Left colon (tissue), 2 donors: Measurements from ENCODE around the gene MAGI1. TPM values are rescaled to one million over a fixed set of nuclear protein-coding genes. Genes with fewer than 3 reads are reported as not detected.
"Not testable (repeated sequence)": the region's sequence is repeated elsewhere in the genome, so short reads cannot be mapped to it uniquely, and the experiment has no call there.

Experiments
- ATAC-seq: fragments of 200-7000 bp; cut with Tn5 transposase; one replicate; pipeline ENCODE4 v1.9.1; 2020; ENCODE audit warnings: mild to moderate bottlenecking, moderate library complexity
- DNase-seq, 2 donors: peaks; one replicate each; pipeline ENCODE4 v3.0.0-alpha.2; 2020
- intact Hi-C, 2 donors: fragments of 100-400 bp; cut with DNase I in 1 of 2; cut with micrococcal nuclease in 1 of 2; formaldehyde crosslinking; loops; one replicate each; pipeline versions ENCODE4 v1.11.2 to v1.14.0; 2022; cut with DNase I, micrococcal nuclease
- total RNA-seq, 2 donors: library from RNA; stranded (reverse); fragmentation: NEBNext Ultra II Directional; extraction: Animal tissue kit (Norgen Biotek cat#: 25700); gene quantifications; one replicate each; pipeline ENCODE4 v1.2.1, GENCODE V29; 2021
- donor health status: DM: no; HTN: no; CAD: no.
- donor health status: DM: yes; HTN: yes; CAD: no.

Gene MAGI1
- total RNA-seq, 2 donors from 2014 or later: 45.9 to 49.2 TPM

DNA sequence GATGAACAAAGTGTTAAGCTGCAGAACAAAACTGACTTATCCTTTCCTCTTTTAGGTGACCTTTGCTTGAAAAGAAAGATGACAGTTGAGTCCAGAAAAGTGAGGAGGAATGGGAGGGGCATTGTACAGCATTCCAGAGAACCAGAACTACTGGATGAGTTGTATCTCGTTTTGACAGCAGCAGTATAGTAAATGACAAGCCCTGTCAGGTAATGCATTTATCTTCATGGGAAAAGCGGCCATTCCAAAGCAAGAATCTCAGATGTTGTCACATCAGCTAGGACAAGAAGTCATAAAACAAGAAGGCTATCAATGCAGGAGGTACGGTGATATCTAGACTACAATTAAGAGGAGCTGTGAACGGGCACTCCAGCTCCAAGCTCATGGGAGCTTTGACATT is 421.5 kb downstream of the MAGI1 start:
- ATAC-seq: no peak

DNA sequence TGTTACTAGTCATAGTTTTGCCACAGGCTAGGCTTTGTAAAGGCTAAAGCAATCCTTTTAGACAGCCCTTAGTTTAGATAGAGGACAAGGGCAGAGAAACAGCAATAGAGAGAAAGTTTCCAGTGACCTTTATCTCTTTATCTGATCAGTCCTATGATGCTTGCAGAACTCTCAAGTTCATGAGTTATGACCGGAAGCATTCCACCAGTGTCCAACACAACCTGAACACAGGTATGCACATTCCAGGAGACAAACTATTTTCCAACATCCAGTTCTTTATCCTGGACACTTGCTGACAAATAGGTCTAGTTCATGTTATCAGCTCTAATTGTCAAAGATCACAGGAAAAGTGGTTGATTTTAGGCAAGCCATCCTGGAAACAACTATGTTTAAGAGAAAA is 422.2 kb downstream of the MAGI1 start:
- ATAC-seq: no peak
- intact Hi-C loops: no loop called here
- DNase-seq: no peak

More for the DNA sequence above, 421.5 kb downstream of the MAGI1 start:
- intact Hi-C loops: no loop called here
- no peak for DNase-seq

DNA sequence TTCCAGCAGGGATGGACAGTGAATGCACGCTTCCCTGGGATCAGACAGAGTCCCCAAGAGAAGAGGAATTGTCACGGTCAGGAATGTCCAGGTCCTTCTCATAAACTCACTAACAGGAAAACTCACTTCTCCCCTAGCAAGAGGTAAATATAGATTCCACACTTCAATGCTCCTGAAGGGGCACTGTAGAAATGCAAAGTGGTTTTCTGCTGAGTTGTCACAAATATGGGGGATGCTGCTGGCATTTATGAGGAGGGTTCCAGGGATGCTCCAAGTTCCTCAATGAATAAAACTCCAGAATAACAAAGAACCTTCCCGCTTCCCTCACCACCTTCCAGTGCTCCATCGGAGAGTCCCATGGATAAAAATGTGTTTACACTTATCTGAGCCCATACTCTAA is 423.4 kb downstream of the MAGI1 start:
- DNase-seq (no peak), ATAC-seq (no peak)
- intact Hi-C loops: no loop called here

DNA sequence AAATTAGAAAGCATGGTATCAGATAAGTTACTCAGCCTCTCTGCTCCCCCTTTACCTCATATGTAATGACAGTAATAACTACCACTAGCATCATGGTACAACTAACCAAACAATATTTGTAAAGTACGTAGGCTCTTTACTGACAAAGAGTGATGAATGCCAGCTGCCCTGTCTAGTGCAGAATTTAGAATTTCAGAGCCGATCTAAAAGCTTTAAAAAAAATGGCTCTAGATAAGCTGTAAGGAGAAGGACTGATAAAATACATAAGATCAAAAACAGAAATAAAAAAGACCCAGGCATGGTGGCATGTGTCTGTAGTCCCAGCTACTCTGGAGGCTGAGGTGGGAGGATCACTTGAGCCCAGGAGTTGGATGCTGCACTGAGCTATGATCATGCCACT is 424.1 kb downstream of the MAGI1 start:
- no peak for DNase-seq
- intact Hi-C loops: no loop called here
- no peak for ATAC-seq

DNA sequence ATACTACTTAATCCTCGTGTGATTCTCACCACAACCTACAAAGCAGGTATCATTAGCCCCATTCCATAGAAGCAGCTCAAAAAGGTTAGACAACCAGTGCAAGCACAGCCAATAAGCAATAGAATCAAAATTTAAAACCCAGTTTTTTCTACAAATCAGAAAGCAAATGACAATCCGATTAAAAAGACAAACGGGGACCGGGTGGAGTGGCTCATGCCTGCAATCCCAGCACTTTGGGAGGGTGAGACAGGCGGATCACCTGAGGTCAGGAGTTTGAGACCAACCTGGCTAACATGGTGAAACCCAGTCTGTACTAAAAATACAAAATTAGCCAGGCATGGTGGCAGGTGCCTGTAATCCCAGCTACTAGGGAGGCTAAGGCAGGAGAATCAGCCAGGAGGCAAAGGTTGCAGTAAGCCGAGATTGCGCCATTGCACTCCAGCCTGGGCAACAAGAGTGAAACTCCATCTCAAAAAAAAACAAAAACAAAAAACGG is 430.7 kb downstream of the MAGI1 start:
- ATAC-seq, intact Hi-C loops, DNase-seq: not testable (repeated sequence)

DNA sequence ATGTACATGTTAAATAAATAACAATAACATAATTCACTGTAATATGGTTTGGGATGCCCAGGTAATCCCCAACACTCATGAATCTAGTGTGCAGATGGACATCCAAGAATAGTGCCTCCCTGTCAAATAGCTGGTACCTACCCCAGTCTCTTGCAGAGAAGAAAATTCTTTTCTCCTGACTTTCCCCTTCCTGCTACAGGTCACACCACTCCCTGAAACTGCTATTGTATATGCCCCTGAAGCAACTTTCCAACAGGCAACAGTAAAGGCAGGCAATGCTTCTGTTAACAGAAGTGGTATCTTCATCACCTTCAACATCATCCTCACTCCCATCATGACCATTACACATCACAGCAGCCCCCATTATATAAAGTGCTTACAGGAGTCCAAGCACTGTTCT is 431.6 kb downstream of the MAGI1 start:
- ATAC-seq (no peak), DNase-seq (no peak)

DNA sequence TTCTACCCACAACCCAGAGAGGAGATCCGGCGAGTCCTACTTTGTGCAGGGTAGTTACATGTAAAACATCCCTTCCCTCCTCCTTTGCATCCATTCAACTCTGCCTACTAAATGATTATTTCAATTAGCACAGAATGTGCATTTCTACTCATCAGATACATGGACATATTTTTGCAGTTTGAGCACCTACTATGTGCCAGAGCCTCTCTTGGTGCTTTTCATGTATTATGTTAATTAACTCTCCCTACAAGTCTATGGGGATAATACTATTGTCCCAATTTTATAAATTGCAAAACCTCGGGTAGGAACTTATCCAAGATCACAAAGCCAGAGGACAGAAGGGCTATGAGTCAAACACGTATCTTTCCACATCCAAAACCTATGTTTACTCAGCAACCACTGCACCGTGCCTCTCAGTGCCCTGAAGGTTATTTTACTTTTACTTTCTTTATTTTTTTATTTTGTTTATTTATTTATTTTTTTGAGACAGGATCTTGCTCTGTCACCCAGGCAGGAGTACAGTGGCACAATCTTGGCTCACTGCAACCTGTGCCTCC is 432.8 kb downstream of the MAGI1 start:
- intact Hi-C loops: no loop called here
- ATAC-seq: no peak
- DNase-seq: no peak

More for the DNA sequence above, 431.6 kb downstream of the MAGI1 start:
- intact Hi-C loops: no loop called here

DNA sequence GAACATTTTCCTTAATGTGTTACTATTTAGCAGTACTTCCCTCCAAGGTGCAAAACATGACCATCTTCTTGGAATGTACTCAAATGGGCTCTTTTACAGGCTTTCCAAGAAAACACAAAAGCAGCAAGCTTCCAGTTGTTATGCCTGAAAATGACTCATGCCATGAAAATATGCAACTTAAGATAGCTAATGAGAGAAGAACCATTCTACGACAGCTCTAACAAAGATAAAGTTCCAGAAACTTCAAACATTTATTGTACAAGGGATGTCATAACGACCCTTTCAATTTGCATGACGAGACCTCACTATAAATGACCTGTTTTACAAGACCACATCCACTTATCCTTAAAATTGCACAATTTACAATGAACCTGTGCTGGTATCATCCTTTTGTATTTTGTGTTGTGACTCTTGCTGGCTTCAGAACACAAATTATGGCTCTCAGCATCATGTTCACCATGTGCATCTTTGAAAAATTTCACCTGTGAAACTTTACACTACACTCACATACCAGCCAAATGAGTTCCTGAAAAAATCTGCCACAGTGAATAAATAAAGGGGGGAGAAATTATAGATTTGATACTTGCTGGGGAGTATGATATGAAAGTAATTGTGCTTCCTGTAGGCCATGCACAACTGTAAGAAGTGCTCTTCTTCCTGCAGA is 433.7 kb downstream of the MAGI1 start:
- intact Hi-C loops: no loop called here
- ATAC-seq: no peak
- DNase-seq: no peak

DNA sequence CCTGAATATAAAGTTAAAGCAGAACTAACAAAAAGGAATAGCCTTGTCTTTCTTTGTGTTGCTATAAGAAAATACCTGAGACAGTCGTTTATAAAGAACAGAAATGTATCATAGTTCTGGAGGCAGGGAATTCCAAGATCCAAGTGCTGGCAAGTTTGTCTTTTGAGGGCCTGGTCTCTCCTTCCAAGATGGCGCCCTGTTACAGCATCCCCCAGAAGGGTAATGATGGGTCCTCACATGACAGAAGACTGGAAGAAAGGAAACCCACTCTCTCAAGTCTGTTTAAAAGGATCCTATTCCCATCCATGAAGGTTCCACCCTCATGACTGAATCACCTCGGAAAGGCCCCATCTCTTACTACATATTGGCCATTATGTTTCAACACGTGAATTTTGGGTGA is 435.1 kb downstream of the MAGI1 start:
- ATAC-seq (no peak), DNase-seq (no peak)
- intact Hi-C loops: no loop called here

DNA sequence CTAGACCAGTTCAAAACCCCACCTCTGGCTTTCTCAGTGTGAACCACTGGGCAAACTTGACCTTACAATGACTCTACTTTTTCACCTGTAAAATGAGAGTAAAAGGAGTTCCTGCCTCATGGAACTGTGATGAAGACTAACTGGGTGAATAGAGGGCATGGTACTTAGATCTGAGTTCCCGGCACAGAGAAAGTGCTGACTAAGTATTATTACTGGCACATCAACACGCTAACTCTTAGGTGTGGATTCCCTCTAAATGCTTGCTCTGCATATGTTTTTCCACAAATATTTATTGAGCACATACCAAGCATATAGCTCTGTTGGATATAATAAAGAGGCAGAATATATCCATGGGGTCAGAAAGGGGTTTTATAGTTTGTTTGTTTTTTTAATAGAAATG is 437.8 kb downstream of the MAGI1 start:
- no peak for ATAC-seq

DNA sequence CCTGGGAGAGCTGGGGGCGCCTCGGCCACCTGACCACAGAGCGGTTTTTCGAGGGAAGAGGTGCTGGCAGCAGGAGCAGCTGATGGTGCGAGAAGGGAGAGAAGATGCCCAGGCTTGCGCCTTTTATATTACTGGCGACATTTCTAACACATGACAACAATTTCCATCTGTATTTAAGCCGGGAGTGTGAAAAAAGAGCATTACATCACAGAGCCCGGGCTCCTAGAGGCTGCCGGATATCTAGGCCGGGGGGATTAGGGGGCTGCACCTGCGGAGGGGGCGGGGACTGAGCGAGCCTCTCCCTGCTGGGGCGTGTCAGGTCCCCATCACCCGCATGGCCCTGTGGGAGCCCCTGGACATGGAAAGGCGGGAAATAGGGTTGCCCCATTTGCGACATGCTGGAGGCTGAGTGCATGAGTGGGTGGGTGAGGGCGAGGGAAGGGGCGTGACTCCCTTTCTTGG is 440.7 kb downstream of the MAGI1 start:
- DNase-seq (no peak), ATAC-seq (no peak)
- intact Hi-C loops: no loop called here

More for the DNA sequence above, 437.8 kb downstream of the MAGI1 start:
- intact Hi-C loops: no loop called here
- DNase-seq: no peak

DNA sequence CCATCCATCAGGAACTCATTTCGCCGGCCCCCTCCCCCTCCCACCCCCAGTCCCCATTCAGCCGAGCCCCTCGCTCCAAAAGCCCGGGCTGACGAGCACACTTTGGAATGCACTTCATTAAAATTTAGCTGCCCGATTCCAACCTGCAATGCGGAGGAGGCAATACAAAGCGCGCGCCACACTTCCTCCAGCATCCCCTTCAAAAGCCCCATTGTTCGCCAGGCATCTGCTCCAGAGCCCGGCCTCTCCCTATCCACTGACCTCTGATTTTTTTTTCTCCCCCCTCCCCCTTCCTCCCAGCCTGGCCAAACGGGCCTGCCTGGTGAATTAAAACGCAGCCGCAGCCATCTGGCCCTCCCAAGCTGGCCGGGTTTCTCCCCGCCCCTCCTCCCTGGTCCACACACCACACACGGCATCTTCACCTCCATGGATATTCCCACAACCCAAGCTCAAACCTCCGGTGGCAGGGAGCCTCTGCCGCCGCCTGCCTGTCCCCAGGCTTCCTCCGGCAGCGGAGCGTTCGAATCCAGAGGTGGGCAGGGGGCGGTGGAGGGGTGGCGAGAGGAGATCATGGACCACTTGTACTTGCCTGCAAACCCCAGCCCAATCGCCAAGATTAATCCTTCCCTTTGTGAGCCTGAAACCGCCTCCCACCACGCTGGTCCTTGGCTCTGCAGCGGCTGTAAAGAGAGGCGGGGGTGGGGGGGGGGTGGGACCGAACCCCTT is 441.3 kb downstream of the MAGI1 start:
- ATAC-seq (peak; percentile 71), DNase-seq (peak; percentile 18 to 26)
- intact Hi-C loops: no loop called here

DNA sequence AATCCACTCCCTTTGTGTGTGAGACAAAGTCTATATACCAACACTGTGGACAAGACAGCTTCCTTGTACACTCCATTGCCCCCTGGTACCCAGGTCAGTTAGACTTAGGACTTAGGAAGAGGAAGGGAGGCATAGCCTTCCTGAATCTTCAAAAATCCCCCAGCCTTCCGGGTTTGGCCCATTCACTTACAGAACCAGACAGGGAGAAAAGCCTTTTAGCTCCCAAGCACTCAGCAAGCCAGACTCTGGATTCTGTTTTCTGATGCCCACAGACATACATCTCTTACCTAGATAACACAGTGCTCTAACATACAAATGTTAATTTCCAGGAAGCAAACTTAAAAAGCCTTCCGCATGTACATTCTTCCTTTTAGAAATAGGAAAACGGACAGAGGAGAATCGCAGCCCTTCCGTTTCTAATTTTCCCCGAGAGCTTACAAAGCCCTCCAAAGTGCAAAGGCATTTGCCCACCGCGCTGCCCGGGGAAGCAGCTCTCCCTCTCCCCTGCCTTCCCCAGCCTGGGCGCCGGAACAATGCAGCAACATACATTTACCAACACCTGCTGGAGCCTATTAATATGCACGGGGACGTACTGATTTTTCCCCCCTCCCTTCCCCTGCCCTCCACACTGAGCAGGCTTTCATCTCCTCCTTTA is 442.0 kb downstream of the MAGI1 start:
- ATAC-seq: peak; percentile 78
- DNase-seq: no peak
- intact Hi-C loops: no loop called here

DNA sequence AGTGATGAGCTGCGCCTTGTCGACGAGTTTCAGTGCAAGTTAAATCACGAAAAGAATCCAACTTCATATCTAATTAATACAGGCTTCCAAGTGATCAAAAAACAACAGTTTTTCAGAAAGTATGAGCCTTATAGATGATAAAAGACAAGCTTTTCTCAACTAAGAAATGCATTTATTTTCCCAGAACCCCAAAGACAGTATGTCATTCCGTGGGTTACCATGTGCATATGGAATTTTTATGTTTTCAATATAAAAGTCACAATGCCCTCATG is 442.8 kb downstream of the MAGI1 start:
- ATAC-seq (no peak), DNase-seq (no peak)
- intact Hi-C loops: no loop called here

DNA sequence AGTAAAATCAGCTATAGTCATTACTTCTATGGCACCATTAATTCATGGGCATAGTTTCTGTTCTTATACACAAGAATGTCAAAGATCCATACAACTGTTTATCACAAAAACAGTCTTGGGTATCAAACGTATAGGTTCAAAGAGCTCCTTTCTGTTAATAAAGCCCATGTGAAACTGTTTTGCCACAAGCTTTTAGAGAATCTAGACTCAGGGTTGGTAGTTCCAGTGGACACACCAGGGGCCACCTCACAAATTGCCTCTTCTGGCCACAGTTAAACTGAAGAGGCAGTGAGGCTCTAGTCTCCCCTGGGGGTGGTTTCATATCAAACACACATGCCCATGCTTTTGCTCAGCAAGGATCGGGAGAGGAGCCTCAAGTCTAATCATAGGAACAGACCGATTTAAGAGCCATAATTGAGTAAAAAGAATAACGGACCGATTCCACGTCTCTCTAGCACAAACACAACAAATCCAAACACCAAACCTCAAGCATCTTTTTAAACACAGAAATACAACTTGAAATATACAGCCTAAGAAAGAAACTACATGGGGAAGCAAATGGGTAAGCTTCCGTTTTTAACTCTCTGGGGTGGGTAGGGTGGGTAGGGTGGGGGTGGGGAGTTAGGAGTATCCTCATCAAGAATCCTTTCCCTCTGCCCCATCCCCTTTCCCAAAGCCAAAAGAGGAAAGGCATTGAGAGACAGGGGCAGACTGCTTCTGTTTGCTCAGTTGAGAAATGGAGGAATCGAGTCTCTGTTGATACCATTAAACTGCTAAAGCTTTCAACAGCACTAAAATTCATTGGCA is 443.3 kb downstream of the MAGI1 start:
- no peak for DNase-seq
- intact Hi-C loops: no loop called here

DNA sequence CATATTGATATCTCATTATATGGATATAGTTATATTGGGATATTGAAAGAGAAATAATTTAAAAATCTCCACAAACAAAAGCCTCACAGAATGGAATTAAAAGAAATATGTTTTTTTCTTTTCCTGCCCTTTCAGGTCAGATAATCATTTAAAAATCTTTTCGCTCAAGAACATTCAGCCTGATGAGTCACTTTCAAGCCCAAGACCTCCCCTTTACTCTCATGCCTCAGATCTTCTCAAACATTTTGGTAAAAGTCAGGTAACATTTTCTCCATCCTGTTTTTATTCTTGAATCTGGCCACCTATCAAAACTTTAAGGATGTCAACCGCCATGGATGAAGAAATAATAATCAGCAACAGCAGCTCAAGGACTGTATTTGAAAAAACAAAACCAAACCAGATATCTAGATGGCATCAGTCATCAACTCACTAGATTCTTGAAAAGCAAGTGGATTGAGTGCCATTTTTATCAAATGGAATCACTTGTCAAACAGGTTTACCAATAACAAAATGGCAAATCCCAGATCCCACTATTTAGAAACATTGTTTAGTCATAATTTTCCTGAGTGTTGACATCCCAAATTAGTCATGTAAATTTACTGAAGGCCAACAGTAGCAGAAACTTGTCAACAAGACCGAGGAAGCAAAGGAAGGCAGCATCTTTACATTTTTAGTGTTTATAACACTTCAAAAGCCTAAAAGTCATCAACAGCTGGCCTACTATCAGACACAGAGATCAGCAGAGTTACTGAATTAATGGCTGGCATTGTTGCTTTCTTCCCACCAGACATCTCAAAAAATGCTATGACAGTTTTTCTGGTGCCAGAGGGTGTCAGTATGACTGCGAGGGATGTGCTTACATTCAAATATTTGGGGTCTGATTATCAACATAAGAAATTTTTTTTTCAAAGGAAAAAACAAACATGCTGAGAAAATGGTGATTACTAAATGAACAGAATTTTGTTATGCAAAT is 444.7 kb downstream of the MAGI1 start:
- no peak for ATAC-seq
- no peak for DNase-seq
- intact Hi-C loops: no loop called here

More for the DNA sequence above, 443.3 kb downstream of the MAGI1 start:
- no peak for ATAC-seq

DNA sequence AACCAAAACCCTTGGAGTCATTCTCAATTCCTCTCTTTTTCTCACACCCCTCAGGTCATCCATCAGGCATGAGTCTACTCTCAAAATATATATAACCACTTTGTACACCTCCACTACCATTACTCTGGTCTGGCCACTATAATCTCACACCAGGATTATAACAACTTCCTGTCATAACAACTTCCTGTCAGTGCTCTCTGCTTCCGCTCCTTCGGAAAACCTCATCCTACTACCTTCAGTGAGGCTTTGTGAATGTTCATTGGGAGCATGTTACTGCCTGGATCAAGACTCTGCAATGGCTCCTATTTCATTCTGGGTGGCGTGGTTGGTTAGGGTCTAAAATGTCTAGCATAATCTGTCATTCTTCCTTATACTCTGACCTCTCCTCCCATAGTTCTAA is 447.4 kb downstream of the MAGI1 start:
- intact Hi-C loops: no loop called here
- no peak for DNase-seq
- no peak for ATAC-seq

DNA sequence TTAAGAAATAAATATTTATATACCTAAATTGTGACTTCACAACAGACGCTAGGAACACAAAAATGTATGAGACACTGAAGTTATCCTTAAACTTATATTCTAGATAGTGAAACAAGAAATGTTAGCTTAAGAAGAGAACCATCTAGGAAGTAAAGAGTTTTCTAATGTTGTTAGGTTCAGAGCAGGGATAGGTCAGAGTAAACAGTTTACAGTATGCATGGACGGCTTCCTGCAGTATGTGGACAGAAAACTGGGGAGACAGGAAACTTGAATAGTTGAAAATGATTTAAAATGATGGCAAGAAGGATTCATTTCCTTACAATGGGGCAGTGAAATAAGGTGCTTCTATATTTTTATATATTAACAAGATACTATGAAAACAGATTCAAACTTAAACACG is 449.8 kb downstream of the MAGI1 start:
- intact Hi-C loops: no loop called here
- DNase-seq (no peak), ATAC-seq (peak; percentile 60)
